IMR-90 (cell line): ENCODE measurements around the gene ITCH. TPM values are rescaled to one million over a fixed set of nuclear protein-coding genes. Genes with fewer than 3 reads are reported as not detected.

Source experiments
- ATAC-seq: fragments of 200-7000 bp; cut with Tn5 transposase; 2 replicates; pipeline ENCODE4 v1.9.1; 2020; ENCODE audit warnings: low read depth, mild to moderate bottlenecking, moderate library complexity
- BruUV-seq: library from RNA; stranded (reverse); fragments of 400-500 nt; replicated peaks from 2 replicates; lab custom pipeline; 2021; lab: Mats Ljungman, UMichigan
- CTCF ChIA-PET: fragments of 300-600 bp; formaldehyde crosslinking; extraction: SDS; loops from one replicate; lab custom pipeline; 2021; ENCODE audit warnings: antibody characterized with exemption; lab: Yijun Ruan, JAX
- POLR2A ChIA-PET: fragments of 300-600 bp; sonication (Branson Sonifier 250); formaldehyde crosslinking; loops from one replicate; lab custom pipeline; 2022; ENCODE audit warnings: antibody characterized with exemption; ENCODE audit not compliant: unreplicated experiment; lab: Charles Lee
- DNase-seq: peaks from one replicate; pipeline ENCODE4 v3.0.0; 2013
- H2AFZ ChIP-seq: replicated peaks from 2 replicates; pipeline ENCODE3; 2013; ENCODE audit warnings: low read length, mild to moderate bottlenecking; ENCODE audit not compliant: poor library complexity
- H2AK5ac ChIP-seq: 2 replicates; pipeline ENCODE4 v1.6.1; 2013; ENCODE audit warnings: low read depth, low read length, inconsistent platforms
- H2AK9ac ChIP-seq: replicated peaks from 2 replicates; pipeline ENCODE3; 2013; ENCODE audit warnings: mild to moderate bottlenecking, low read depth, low read length, moderate library complexity; ENCODE audit not compliant: poor library complexity
- H2BK120ac ChIP-seq: 2 replicates; pipeline ENCODE4 v1.6.1; 2013; ENCODE audit warnings: low read depth, low read length, inconsistent platforms
- H2BK15ac ChIP-seq: 3 replicates; pipeline ENCODE4 v1.6.1; 2013; ENCODE audit warnings: low read depth, low read length, inconsistent platforms
- H2BK20ac ChIP-seq: 2 replicates; pipeline ENCODE4 v1.6.1; 2013; ENCODE audit warnings: low read depth, mild to moderate bottlenecking, inconsistent platforms, low read length, moderate library complexity
- H2BK5ac ChIP-seq: 2 replicates; pipeline ENCODE4 v1.6.1; 2013; ENCODE audit warnings: mild to moderate bottlenecking, low read depth, low read length, inconsistent platforms; ENCODE audit not compliant: poor library complexity, severe bottlenecking
- H3K14ac ChIP-seq: replicated peaks from 2 replicates; pipeline ENCODE4 v1.6.1; 2013; ENCODE audit warnings: low read depth, low read length, inconsistent platforms
- H3K18ac ChIP-seq: 2 replicates; pipeline ENCODE4 v1.6.1; 2013; ENCODE audit warnings: low read depth, low read length, control low read depth
- H3K23ac ChIP-seq: 2 replicates; pipeline ENCODE4 v1.6.1; 2013; ENCODE audit warnings: low read depth, low read length, inconsistent platforms
- H3K27ac ChIP-seq: 2 replicates; pipeline ENCODE4 v1.5.1; 2013; ENCODE audit warnings: mild to moderate bottlenecking, control low read depth, low read length; ENCODE audit not compliant: insufficient read depth
- H3K27me3 ChIP-seq: 2 replicates; pipeline ENCODE4 v1.6.1; 2013; ENCODE audit warnings: low read length; ENCODE audit not compliant: control insufficient read depth, insufficient read depth
- H3K36me3 ChIP-seq: 2 replicates; pipeline ENCODE4 v1.6.1; 2013; ENCODE audit warnings: low read length, mixed read lengths; ENCODE audit not compliant: control insufficient read depth, insufficient read depth
- H3K4ac ChIP-seq: 2 replicates; pipeline ENCODE4 v1.6.1; 2013; ENCODE audit warnings: low read depth, low read length, inconsistent platforms
- H3K4me1 ChIP-seq: 2 replicates; pipeline ENCODE4 v1.6.1; 2013; ENCODE audit warnings: low read length, mixed read lengths; ENCODE audit not compliant: control insufficient read depth, insufficient read depth
- H3K4me2 ChIP-seq: 2 replicates; pipeline ENCODE4 v1.6.1; 2013; ENCODE audit warnings: low read depth, mild to moderate bottlenecking, control low read depth, low read length, moderate library complexity
- H3K4me3 ChIP-seq: 2 replicates; pipeline ENCODE4 v1.5.1; 2013; ENCODE audit warnings: low read depth, mild to moderate bottlenecking, control low read depth, low read length, moderate library complexity; ENCODE audit not compliant: insufficient read depth
- H3K56ac ChIP-seq: 2 replicates; pipeline ENCODE4 v1.6.1; 2013; ENCODE audit warnings: low read length, inconsistent platforms; ENCODE audit not compliant: insufficient read depth; ENCODE audit errors: extremely low read depth
- H3K79me1 ChIP-seq, 2 experiments: 2 replicates each; pipeline ENCODE4 v1.6.1; 2013; ENCODE audit warnings: low read length in 2 of 2, inconsistent platforms in 1 of 2, low read depth in 1 of 2
- H3K9ac ChIP-seq: 2 replicates; pipeline ENCODE4 v1.6.1; 2013; ENCODE audit warnings: low read depth, low read length, control low read depth
- H3K9me1 ChIP-seq: 2 replicates; pipeline ENCODE4 v1.6.1; 2013; ENCODE audit warnings: low read length, inconsistent platforms; ENCODE audit not compliant: insufficient read depth
- H3K9me3 ChIP-seq: 2 replicates; pipeline ENCODE4 v1.6.1; 2013; ENCODE audit warnings: low read length; ENCODE audit not compliant: control insufficient read depth, insufficient read depth
- H4K20me1 ChIP-seq: 2 replicates; pipeline ENCODE4 v1.6.1; 2013; ENCODE audit warnings: low read length, inconsistent platforms; ENCODE audit not compliant: insufficient read depth
- H4K5ac ChIP-seq: 2 replicates; pipeline ENCODE4 v1.6.1; 2013; ENCODE audit warnings: mild to moderate bottlenecking, low read depth, low read length, control low read depth
- H4K8ac ChIP-seq, 2 experiments: 2 replicates each; pipeline ENCODE4 v1.6.1; 2013; ENCODE audit warnings: low read depth in 2 of 2, low read length in 2 of 2, control low read depth in 1 of 2, inconsistent platforms in 1 of 2
- H4K91ac ChIP-seq: 2 replicates; pipeline ENCODE4 v1.6.1; 2013; ENCODE audit warnings: low read depth, low read length, inconsistent platforms; ENCODE audit not compliant: insufficient read depth
- CEBPB ChIP-seq: IDR thresholded peaks from 2 replicates; pipeline ENCODE4 v1.6.1; 2012; ENCODE audit warnings: low read depth, low read length, improper control_type of control experiment
- CHD1 ChIP-seq: IDR thresholded peaks from 2 replicates; pipeline ENCODE4 v1.6.1; 2012; ENCODE audit warnings: low read depth, low read length, improper control_type of control experiment
- CTCF ChIP-seq: conservative IDR thresholded peaks from 2 replicates; pipeline ENCODE4 v1.5.1; 2012; ENCODE audit warnings: mild to moderate bottlenecking, low read depth, low read length, improper control_type of control experiment
- MAZ ChIP-seq: IDR thresholded peaks from 2 replicates; pipeline ENCODE4 v1.6.1; 2012; ENCODE audit warnings: low read depth, mild to moderate bottlenecking, low read length, improper control_type of control experiment, moderate library complexity, borderline replicate concordance
- RCOR1 ChIP-seq: IDR thresholded peaks from 2 replicates; pipeline ENCODE4 v1.6.1; 2012; ENCODE audit warnings: mild to moderate bottlenecking, low read length, improper control_type of control experiment; ENCODE audit not compliant: insufficient replicate concordance
- RFX5 ChIP-seq: IDR thresholded peaks from 2 replicates; pipeline ENCODE4 v1.8.0; 2012; ENCODE audit warnings: low read depth, mild to moderate bottlenecking, low read length, moderate library complexity
- SMC3 ChIP-seq: fragments of 150-350 bp; IDR thresholded peaks from 2 replicates; pipeline ENCODE4 v1.6.1; 2016; ENCODE audit warnings: low read depth, mild to moderate bottlenecking, antibody characterized with exemption, low read length, moderate library complexity
- WGBS, 2 experiments: methylation state at CpG; one replicate each; pipeline versions ENCODE4 v1.1.5 to v1.1.7; 2013; ENCODE audit warnings: missing lambda C conversion rate in 2 of 2; ENCODE audit not compliant: insufficient read length in 1 of 2; ENCODE audit errors: extremely low coverage in 2 of 2; 5-methylcytosine and 5-hydroxymethylcytosine counted together
- dilution Hi-C: fragments of 300-500 bp; cut with HindIII; formaldehyde crosslinking; loops from one replicate; pipeline ENCODE4 v1.14.3; 2018; ENCODE audit warnings: low sequenced_read_pairs; ENCODE audit not compliant: unreplicated experiment
- in situ Hi-C: fragments of 300-500 bp; cut with MboI; formaldehyde crosslinking; loops from 3 replicates; pipeline ENCODE4 v1.14.3; 2019; ENCODE audit warnings: low sequenced_read_pairs, inconsistent platforms, mixed read lengths
- intact Hi-C: fragments of 100-400 bp; cut with micrococcal nuclease; formaldehyde crosslinking; loops from 2 replicates; pipeline ENCODE4 v1.10.0; 2022
- polyA plus RNA-seq, 3 experiments: library from polyadenylated mRNA; depleted of rRNA; stranded (reverse); fragments of >200 nt; gene quantifications; 2 replicates each; pipeline ENCODE4 v1.2.3, GENCODE V29; 2012; ENCODE audit warnings: low replicate concordance in 1 of 3
- total RNA-seq: library from RNA; depleted of rRNA; stranded (reverse); fragments of >200 nt; gene quantifications from 2 replicates; pipeline ENCODE4 v1.2.3, GENCODE V29; 2012

The ITCH gene
- total and polyA plus RNA-seq, 2 of the 4 experiments (the other 2 are of a cell fraction): 12.7 to 94.6 TPM

GRCh38 chr20:34426026-34426425 is 63.0 kb downstream of the ITCH start:
- no peak overlapping the region for H3K4me3 ChIP-seq
- no peak overlapping the region for H4K91ac ChIP-seq
- H2BK15ac ChIP-seq: no peak overlapping the region
- H3K14ac ChIP-seq: no peak overlapping the region; the same call in 1 of the 2 replicates
- no peaks in the 10 kb centered on the region for H3K27me3 ChIP-seq
- H3K27ac ChIP-seq: no peak overlapping the region
- dilution Hi-C loops (no loop called here), in situ Hi-C loops (no loop called here), intact Hi-C loops (no loop called here)
- H4K8ac ChIP-seq: no peak overlapping the region
- H2BK5ac ChIP-seq: no peak overlapping the region
- H3K18ac ChIP-seq: no peak overlapping the region
- no TSS peak for BruUV-seq
- H3K79me1 ChIP-seq: peaks cover 46 to 72% of the 10 kb centered on the region in 2 experiments
- peaks cover 9% of the 10 kb centered on the region for H3K9me1 ChIP-seq
- no peak overlapping the region for H3K4ac ChIP-seq
- no CpG with 5 or more reads among the region's 2 CpGs for WGBS, 2 experiments
- no peak overlapping the region for H2AK9ac ChIP-seq
- H2BK20ac ChIP-seq: no peak overlapping the region
- H3K4me2 ChIP-seq: no peak overlapping the region
- no peak overlapping the region for H4K5ac ChIP-seq
- H3K4me1 ChIP-seq: peaks cover 2% of the 10 kb centered on the region; the same call in 1 of the 2 replicates
- peaks cover 11% of the 10 kb centered on the region; the same call in 1 of the 2 replicates for H4K20me1 ChIP-seq
- TF ChIP-seq MAZ (no peak), RFX5 (no peak), RCOR1 (no peak), CHD1 (no peak), CEBPB (no peak), CTCF (no peak), SMC3 (no peak)
- H2AK5ac ChIP-seq: no peak overlapping the region
- H3K9me3 ChIP-seq: no peaks in the 10 kb centered on the region
- ChIA-PET POLR2A (no interaction called here), CTCF (no interaction called here)
- no peak overlapping the region for H2BK120ac ChIP-seq
- no peak overlapping the region for H3K56ac ChIP-seq
- no peak for DNase-seq
- no peak overlapping the region for H3K9ac ChIP-seq
- H3K23ac ChIP-seq: no peak overlapping the region; the same call in 1 of the 2 replicates
- peaks cover 32% of the 10 kb centered on the region for H3K36me3 ChIP-seq
- no peak overlapping the region for H2AFZ ChIP-seq
- ATAC-seq: peak; percentile 42
